HepG2 (cell line): ENCODE data around the gene ICAM3. TPM values are rescaled to one million over a fixed set of nuclear protein-coding genes. Genes with fewer than 3 reads are reported as not detected.

Experiments
- AGO2 ChIP-seq: fragments of 200-400 bp; formaldehyde crosslinking; optimal IDR thresholded peaks from 2 replicates; pipeline ENCODE3; 2017; ENCODE audit warnings: mild to moderate bottlenecking, low read depth, low read length, moderate library complexity
- ARNTL ChIP-seq: sonication (generic); formaldehyde crosslinking; IDR thresholded peaks from 2 replicates; pipeline ENCODE4 v1.4.0; 2020; ENCODE audit warnings: mild to moderate bottlenecking, missing genetic modification reagents
- CC2D1A ChIP-seq: sonication (generic); formaldehyde crosslinking; IDR thresholded peaks from 2 replicates; pipeline ENCODE4 v1.8.1; 2023; ENCODE audit warnings: mild to moderate bottlenecking, missing genetic modification reagents
- HDAC1 ChIP-seq: sonication (generic); formaldehyde crosslinking; IDR thresholded peaks from 2 replicates; pipeline ENCODE4 v1.5.1; 2020; ENCODE audit warnings: mild to moderate bottlenecking, missing genetic modification reagents
- HIC2 ChIP-seq: sonication (generic); formaldehyde crosslinking; IDR thresholded peaks from 2 replicates; pipeline ENCODE4 v1.9.0; 2022; ENCODE audit warnings: low read depth, missing genetic modification reagents
- HNF4G ChIP-seq, 2 experiments: sonication (generic) in 1 of 2; formaldehyde crosslinking in 1 of 2; IDR thresholded peaks; 2 replicates each; pipeline versions ENCODE4 v1.4.0 to v1.6.1; 2011 to 2020; ENCODE audit warnings: borderline replicate concordance in 2 of 2, low read depth in 2 of 2, mild to moderate bottlenecking in 2 of 2, low read length in 1 of 2, missing genetic modification reagents in 1 of 2, moderate library complexity in 1 of 2
- KAT8 ChIP-seq: IDR thresholded peaks from 2 replicates; pipeline ENCODE4 v1.6.1; 2016; ENCODE audit warnings: missing genetic modification reagents, missing compliant biosample characterization
- PBX3 ChIP-seq: sonication (generic); formaldehyde crosslinking; IDR thresholded peaks from 2 replicates; pipeline ENCODE4 v1.8.1; 2023; ENCODE audit warnings: missing genetic modification reagents, inconsistent platforms, borderline replicate concordance
- RAD51 ChIP-seq: fragments of 450-650 bp; IDR thresholded peaks from 2 replicates; pipeline ENCODE4 v1.6.1; 2016; ENCODE audit warnings: borderline replicate concordance
- RFX5 ChIP-seq: IDR thresholded peaks from 2 replicates; pipeline ENCODE4 v1.6.1; 2011; ENCODE audit warnings: low read depth, low read length, improper control_type of control experiment
- ZFP62 ChIP-seq: sonication (generic); formaldehyde crosslinking; IDR thresholded peaks from 2 replicates; pipeline ENCODE4 v1.4.0; 2020; ENCODE audit warnings: missing genetic modification reagents
- ZNF431 ChIP-seq: sonication (generic); formaldehyde crosslinking; IDR thresholded peaks from 2 replicates; pipeline ENCODE4 v1.9.0; 2022; ENCODE audit warnings: missing genetic modification reagents, low read depth, mild to moderate bottlenecking, borderline replicate concordance
- ZNF780A ChIP-seq: sonication (generic); formaldehyde crosslinking; IDR thresholded peaks from 2 replicates; pipeline ENCODE4 v1.8.0; 2022; ENCODE audit warnings: mild to moderate bottlenecking, missing genetic modification reagents, moderate library complexity
- ZNF879 ChIP-seq: sonication (generic); formaldehyde crosslinking; IDR thresholded peaks from 2 replicates; pipeline ENCODE4 v1.8.1; 2023; ENCODE audit warnings: missing genetic modification reagents
- polyA plus RNA-seq, 8 experiments: library from polyadenylated mRNA; depleted of rRNA in 3 of 8; stranded (reverse) in 7 of 8; unstranded in 1 of 8; fragments of >200 nt; fragmentation: Illumina TruSeq in 4 of 8; extraction: Trizol in 4 of 8; gene quantifications; 2 replicates each; pipeline versions ENCODE4 v1.2.1 to v1.2.3, GENCODE V29; 2011 to 2016; ENCODE audit warnings: low read depth in 4 of 8, missing spikeins in 1 of 8, mixed read lengths in 1 of 8; ENCODE audit not compliant: insufficient read depth in 1 of 8
- total RNA-seq, 5 experiments: library from RNA; depleted of rRNA; stranded (reverse); fragments of >200 nt; fragmentation: Illumina TruSeq; extraction: Trizol; gene quantifications; 2 replicates each; pipeline ENCODE4 v1.2.3, GENCODE V29; 2016; ENCODE audit warnings: low read depth in 1 of 5
- TF ChIP-seq, protein P1 (sequence below): sonication (generic); formaldehyde crosslinking; IDR thresholded peaks from 2 replicates; pipeline ENCODE4 v1.4.0; 2020; ENCODE audit warnings: missing genetic modification reagents, mild to moderate bottlenecking, borderline replicate concordance
- TF ChIP-seq, protein P2 (sequence below): sonication (generic); formaldehyde crosslinking; IDR thresholded peaks from 2 replicates; pipeline ENCODE4 v1.4.0; 2020; ENCODE audit warnings: missing genetic modification reagents
- TF ChIP-seq, protein P3 (sequence below): sonication (generic); formaldehyde crosslinking; IDR thresholded peaks from 2 replicates; pipeline ENCODE4 v1.4.0; 2020; ENCODE audit warnings: missing genetic modification reagents; ENCODE audit errors: not compliant biosample characterization

Gene ICAM3
- total and polyA plus RNA-seq, 2 of the 13 experiments (the other 11 are each of a cell fraction or from before 2014, with no cell fraction given): 14.1 to 21.0 TPM

GRCh38 chr19:10332158-10332964, 7.1 kb downstream of the ICAM3 start (continued):
- TF ChIP-seq, protein P1, sequence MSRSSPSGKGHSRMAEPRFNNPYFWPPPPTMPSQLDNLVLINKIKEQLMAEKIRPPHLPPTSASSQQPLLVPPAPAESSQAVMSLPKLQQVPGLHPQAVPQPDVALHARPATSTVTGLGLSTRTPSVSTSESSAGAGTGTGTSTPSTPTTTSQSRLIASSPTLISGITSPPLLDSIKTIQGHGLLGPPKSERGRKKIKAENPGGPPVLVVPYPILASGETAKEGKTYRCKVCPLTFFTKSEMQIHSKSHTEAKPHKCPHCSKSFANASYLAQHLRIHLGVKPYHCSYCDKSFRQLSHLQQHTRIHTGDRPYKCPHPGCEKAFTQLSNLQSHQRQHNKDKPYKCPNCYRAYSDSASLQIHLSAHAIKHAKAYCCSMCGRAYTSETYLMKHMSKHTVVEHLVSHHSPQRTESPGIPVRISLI (CRISPR knock-in tag): no peak
- TF ChIP-seq AGO2 (no peak), ZFP62 (no peak), KAT8 (CRISPR knock-in tag) (no peak), PBX3 (no peak), ZNF780A (no peak), RAD51 (no peak), HIC2 (CRISPR knock-in tag) (peak; percentile 53; the same call in 1 of the 2 replicates), HDAC1 (CRISPR knock-in tag) (no peak; the same call in 1 of the 2 replicates), HNF4G (IDR thresholded peaks at IDR 0.05; ENCODE audit: borderline replicate concordance, low read depth, low read length) (peak; percentile 63; the same call in 1 of the 2 replicates), HNF4G (CRISPR knock-in tag; IDR thresholded peaks at IDR 0.05; ENCODE audit: borderline replicate concordance, low read depth) (no peak), RFX5 (no peak), ZNF431 (CRISPR knock-in tag) (0 out of 2 replicates have a peak, but pooled peaks have one; percentile 30), ARNTL (CRISPR knock-in tag) (no peak; the same call in 1 of the 2 replicates), CC2D1A (CRISPR knock-in tag) (no peak), ZNF879 (CRISPR knock-in tag) (no peak)
- TF ChIP-seq, protein P2, sequence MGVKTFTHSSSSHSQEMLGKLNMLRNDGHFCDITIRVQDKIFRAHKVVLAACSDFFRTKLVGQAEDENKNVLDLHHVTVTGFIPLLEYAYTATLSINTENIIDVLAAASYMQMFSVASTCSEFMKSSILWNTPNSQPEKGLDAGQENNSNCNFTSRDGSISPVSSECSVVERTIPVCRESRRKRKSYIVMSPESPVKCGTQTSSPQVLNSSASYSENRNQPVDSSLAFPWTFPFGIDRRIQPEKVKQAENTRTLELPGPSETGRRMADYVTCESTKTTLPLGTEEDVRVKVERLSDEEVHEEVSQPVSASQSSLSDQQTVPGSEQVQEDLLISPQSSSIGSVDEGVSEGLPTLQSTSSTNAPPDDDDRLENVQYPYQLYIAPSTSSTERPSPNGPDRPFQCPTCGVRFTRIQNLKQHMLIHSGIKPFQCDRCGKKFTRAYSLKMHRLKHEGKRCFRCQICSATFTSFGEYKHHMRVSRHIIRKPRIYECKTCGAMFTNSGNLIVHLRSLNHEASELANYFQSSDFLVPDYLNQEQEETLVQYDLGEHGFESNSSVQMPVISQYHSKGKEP (CRISPR knock-in tag): no peak
- TF ChIP-seq, protein P3, sequence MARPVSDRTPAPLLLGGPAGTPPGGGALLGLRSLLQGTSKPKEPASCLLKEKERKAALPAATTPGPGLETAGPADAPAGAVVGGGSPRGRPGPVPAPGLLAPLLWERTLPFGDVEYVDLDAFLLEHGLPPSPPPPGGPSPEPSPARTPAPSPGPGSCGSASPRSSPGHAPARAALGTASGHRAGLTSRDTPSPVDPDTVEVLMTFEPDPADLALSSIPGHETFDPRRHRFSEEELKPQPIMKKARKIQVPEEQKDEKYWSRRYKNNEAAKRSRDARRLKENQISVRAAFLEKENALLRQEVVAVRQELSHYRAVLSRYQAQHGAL (CRISPR knock-in tag): no peak
